ENCODE data around the gene FALEC.
"Not testable (repeated sequence)": the region's sequence is repeated elsewhere in the genome, so short reads cannot be mapped to it uniquely, and the experiment has no call there.

The FALEC gene

GRCh38 chr1:150572918-150573647 lies 57.5 kb downstream of the FALEC start:
- DNase-seq (ENCODE audit: low read depth in 2 of 2) = peak in 1 of 2 donors; percentile 65
- TF ChIP-seq CTCF (IDR thresholded peaks at IDR 0.05; ENCODE audit: low read depth, low read length) = no peak
- no peak overlapping the region for H3K4me3 ChIP-seq (replicated peaks in 1 of 2; ENCODE audit: low read depth in 2 of 2, low read length in 2 of 2)

- not testable (repeated sequence) for H3K4me3 ChIP-seq (replicated peaks in 1 of 2; ENCODE audit: low read depth in 2 of 2, low read length in 2 of 2); DNase-seq (ENCODE audit: low read depth in 2 of 2)
Observed at GRCh38 chr1:150573648-150574071, 58.1 kb downstream of the FALEC start.

GRCh38 chr1:150574260-150575071 lies 58.9 kb downstream of the FALEC start:
- DNase-seq (ENCODE audit: low read depth in 2 of 2) = peak; percentile 49 to 68
- H3K4me3 ChIP-seq (replicated peaks in 1 of 2; ENCODE audit: low read depth in 2 of 2, low read length in 2 of 2) = peak overlapping the region; percentile 92 to 99
- no peak for TF ChIP-seq CTCF (IDR thresholded peaks at IDR 0.05; ENCODE audit: low read depth, low read length)

- TF ChIP-seq CTCF (IDR thresholded peaks at IDR 0.05; ENCODE audit: low read depth, low read length) = no peak
- peak overlapping the region; percentile 92 to 99 for H3K4me3 ChIP-seq (replicated peaks in 1 of 2; ENCODE audit: low read depth in 2 of 2, low read length in 2 of 2)
- DNase-seq (ENCODE audit: low read depth in 2 of 2) = no peak
Observed at GRCh38 chr1:150575072-150575489, 59.5 kb downstream of the FALEC start.

- DNase-seq (ENCODE audit: low read depth in 2 of 2) = peak; percentile 40 to 46
- no peak for TF ChIP-seq CTCF (IDR thresholded peaks at IDR 0.05; ENCODE audit: low read depth, low read length)
- H3K4me3 ChIP-seq (replicated peaks in 1 of 2; ENCODE audit: low read depth in 2 of 2, low read length in 2 of 2) = peak overlapping the region; percentile 92 to 99
Observed at GRCh38 chr1:150575518-150576366, 60.2 kb downstream of the FALEC start.

GRCh38 chr1:150576367-150576711 lies 60.8 kb downstream of the FALEC start:
- peak in 1 of 2 donors; percentile 54 for DNase-seq (ENCODE audit: low read depth in 2 of 2)
- TF ChIP-seq CTCF (IDR thresholded peaks at IDR 0.05; ENCODE audit: low read depth, low read length) = no peak
- H3K4me3 ChIP-seq (replicated peaks in 1 of 2; ENCODE audit: low read depth in 2 of 2, low read length in 2 of 2) = peak overlapping the region; percentile 92 to 99

Measured in cardiac fibroblast (primary cell).